ENCODE measurements around the gene MBNL2. TPM values are rescaled to one million over a fixed set of nuclear protein-coding genes. Genes with fewer than 3 reads are reported as not detected.

The MBNL2 gene
- total and polyA plus RNA-seq, 2 of the 13 experiments (the other 11 are each of a cell fraction or from before 2014, with no cell fraction given), result 30.8 to 59.0 TPM

DNA sequence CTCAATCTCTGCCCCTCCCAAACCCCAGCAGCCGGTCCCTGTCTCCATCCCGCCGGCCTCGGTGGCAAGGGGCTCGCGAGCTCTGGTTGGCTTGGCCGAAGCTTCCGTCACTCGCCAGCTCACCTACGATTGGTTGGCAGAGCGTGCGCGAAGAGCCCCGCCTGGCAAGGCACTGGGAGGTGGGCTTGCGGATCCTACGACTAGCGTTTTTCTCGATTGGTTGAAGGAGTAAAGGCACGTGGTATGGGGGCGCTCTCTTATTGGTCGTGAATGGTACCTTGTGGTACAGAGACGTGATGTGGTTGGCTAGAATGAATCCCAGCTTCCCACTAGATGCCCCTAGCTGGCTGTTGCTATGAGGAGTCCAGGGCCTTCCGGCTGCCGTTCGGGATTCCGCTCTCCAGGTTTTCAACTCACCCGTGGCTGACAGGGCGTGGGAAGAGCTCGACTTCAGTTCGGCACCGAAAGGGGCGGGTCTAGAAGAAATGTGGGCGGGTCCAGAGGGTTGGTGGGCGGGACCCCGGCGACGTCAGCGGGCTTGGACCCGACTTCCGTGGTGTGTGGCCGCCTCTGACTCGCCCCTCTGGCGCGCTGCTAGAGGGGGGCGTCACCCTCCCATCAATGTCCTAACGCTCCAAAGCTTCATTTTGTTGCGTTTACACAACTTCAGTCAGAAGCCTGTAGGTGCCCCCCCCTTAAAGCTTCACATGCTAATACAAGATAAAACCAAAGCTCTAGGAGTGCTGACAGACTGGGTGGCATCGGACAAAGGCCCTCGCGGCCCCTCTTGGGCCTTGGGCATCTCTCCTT, 211.0 kb downstream of the MBNL2 start (continued):
- TF ChIP-seq, protein P1, sequence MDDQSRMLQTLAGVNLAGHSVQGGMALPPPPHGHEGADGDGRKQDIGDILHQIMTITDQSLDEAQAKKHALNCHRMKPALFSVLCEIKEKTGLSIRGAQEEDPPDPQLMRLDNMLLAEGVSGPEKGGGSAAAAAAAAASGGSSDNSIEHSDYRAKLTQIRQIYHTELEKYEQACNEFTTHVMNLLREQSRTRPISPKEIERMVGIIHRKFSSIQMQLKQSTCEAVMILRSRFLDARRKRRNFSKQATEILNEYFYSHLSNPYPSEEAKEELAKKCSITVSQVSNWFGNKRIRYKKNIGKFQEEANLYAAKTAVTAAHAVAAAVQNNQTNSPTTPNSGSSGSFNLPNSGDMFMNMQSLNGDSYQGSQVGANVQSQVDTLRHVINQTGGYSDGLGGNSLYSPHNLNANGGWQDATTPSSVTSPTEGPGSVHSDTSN (CRISPR knock-in tag; IDR thresholded peaks at IDR 0.05; ENCODE audit: borderline replicate concordance), result no peak
- peak; percentile 39 for TF ChIP-seq YEATS4 (CRISPR knock-in tag; IDR thresholded peaks at IDR 0.05; ENCODE audit: borderline replicate concordance)
- no peak for TF ChIP-seq ZNF225 (CRISPR knock-in tag; IDR thresholded peaks at IDR 0.05)
- TF ChIP-seq, protein P2, sequence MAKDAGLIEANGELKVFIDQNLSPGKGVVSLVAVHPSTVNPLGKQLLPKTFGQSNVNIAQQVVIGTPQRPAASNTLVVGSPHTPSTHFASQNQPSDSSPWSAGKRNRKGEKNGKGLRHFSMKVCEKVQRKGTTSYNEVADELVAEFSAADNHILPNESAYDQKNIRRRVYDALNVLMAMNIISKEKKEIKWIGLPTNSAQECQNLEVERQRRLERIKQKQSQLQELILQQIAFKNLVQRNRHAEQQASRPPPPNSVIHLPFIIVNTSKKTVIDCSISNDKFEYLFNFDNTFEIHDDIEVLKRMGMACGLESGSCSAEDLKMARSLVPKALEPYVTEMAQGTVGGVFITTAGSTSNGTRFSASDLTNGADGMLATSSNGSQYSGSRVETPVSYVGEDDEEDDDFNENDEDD (CRISPR knock-in tag; IDR thresholded peaks at IDR 0.05; ENCODE audit: borderline replicate concordance), result peak; percentile 84; the same call in 1 of the 2 replicates
- no peak for TF ChIP-seq ZNF207 (IDR thresholded peaks at IDR 0.05; ENCODE audit: borderline replicate concordance)
- TF ChIP-seq ZNF788 (CRISPR knock-in tag; IDR thresholded peaks at IDR 0.05; ENCODE audit: borderline replicate concordance), result 0 out of 2 replicates have a peak, but pooled peaks have one; percentile 19
- TF ChIP-seq, protein P3, sequence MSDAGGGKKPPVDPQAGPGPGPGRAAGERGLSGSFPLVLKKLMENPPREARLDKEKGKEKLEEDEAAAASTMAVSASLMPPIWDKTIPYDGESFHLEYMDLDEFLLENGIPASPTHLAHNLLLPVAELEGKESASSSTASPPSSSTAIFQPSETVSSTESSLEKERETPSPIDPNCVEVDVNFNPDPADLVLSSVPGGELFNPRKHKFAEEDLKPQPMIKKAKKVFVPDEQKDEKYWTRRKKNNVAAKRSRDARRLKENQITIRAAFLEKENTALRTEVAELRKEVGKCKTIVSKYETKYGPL (CRISPR knock-in tag; IDR thresholded peaks at IDR 0.05), result no peak
- 0 out of 2 replicates have a peak, but pooled peaks have one; percentile 8 for TF ChIP-seq GFI1 (CRISPR knock-in tag; IDR thresholded peaks at IDR 0.05; ENCODE audit: borderline replicate concordance)
- no peak for TF ChIP-seq ZNF414 (CRISPR knock-in tag; IDR thresholded peaks at IDR 0.05)
- TF ChIP-seq CBFB (CRISPR knock-in tag; IDR thresholded peaks at IDR 0.05), result peak; percentile 72; the same call in 1 of the 2 replicates
- TF ChIP-seq HNRNPK (IDR thresholded peaks at IDR 0.05; ENCODE audit: low read depth, low read length, poor library complexity, severe bottlenecking), result peak; percentile 21
- no peak for TF ChIP-seq ZNF446 (CRISPR knock-in tag; IDR thresholded peaks at IDR 0.05)
- no peak for TF ChIP-seq GLI4 (CRISPR knock-in tag; IDR thresholded peaks at IDR 0.05; ENCODE audit: borderline replicate concordance)
- TF ChIP-seq, protein P4, sequence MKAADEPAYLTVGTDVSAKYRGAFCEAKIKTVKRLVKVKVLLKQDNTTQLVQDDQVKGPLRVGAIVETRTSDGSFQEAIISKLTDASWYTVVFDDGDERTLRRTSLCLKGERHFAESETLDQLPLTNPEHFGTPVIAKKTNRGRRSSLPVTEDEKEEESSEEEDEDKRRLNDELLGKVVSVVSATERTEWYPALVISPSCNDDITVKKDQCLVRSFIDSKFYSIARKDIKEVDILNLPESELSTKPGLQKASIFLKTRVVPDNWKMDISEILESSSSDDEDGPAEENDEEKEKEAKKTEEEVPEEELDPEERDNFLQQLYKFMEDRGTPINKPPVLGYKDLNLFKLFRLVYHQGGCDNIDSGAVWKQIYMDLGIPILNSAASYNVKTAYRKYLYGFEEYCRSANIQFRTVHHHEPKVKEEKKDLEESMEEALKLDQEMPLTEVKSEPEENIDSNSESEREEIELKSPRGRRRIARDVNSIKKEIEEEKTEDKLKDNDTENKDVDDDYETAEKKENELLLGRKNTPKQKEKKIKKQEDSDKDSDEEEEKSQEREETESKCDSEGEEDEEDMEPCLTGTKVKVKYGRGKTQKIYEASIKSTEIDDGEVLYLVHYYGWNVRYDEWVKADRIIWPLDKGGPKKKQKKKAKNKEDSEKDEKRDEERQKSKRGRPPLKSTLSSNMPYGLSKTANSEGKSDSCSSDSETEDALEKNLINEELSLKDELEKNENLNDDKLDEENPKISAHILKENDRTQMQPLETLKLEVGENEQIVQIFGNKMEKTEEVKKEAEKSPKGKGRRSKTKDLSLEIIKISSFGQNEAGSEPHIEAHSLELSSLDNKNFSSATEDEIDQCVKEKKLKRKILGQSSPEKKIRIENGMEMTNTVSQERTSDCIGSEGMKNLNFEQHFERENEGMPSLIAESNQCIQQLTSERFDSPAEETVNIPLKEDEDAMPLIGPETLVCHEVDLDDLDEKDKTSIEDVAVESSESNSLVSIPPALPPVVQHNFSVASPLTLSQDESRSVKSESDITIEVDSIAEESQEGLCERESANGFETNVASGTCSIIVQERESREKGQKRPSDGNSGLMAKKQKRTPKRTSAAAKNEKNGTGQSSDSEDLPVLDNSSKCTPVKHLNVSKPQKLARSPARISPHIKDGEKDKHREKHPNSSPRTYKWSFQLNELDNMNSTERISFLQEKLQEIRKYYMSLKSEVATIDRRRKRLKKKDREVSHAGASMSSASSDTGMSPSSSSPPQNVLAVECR (CRISPR knock-in tag; IDR thresholded peaks at IDR 0.05; ENCODE audit: borderline replicate concordance), result peak; percentile 62; the same call in 1 of the 2 replicates
- TF ChIP-seq NRL (CRISPR knock-in tag; IDR thresholded peaks at IDR 0.05; ENCODE audit: borderline replicate concordance), result 0 out of 2 replicates have a peak, but pooled peaks have one; percentile 5
- TF ChIP-seq FOSL1 (CRISPR knock-in tag; IDR thresholded peaks at IDR 0.05; ENCODE audit: borderline replicate concordance), result no peak
- no peak for TF ChIP-seq ZNF773 (CRISPR knock-in tag; IDR thresholded peaks at IDR 0.05; ENCODE audit: borderline replicate concordance)
- no peak for TF ChIP-seq ZNF335 (CRISPR knock-in tag; IDR thresholded peaks at IDR 0.05)
- no peak for TF ChIP-seq ZNF557 (CRISPR knock-in tag; IDR thresholded peaks at IDR 0.05)
- peak; percentile 53 for TF ChIP-seq AGO2 (optimal IDR thresholded peaks at IDR 0.05; ENCODE audit: low read depth, low read length)
